ENCODE data around the gene GABRE.
"Not testable (repeated sequence)": the region's sequence is repeated elsewhere in the genome, so short reads cannot be mapped to it uniquely, and the experiment has no call there.

The GABRE gene

DNA sequence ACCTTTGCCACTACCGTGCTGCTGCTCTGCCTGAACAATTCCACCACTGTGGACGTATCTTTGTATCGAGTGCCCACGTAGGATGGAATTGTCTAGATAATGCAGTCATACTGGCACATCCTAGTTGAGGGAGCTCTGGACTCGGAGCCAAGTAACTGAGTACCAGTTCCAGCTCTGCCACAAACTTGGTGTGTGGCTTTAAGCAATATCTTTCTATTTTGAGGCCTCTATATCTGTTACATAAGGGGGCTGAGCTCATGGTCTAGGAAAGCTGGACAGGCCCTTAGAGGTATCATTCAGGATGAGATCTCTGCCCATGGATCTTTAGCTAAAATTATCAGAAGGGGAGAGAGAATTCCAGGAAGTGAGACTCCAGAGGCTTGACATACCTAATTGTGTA lies 12.4 kb downstream of the GABRE start:
- no peak for FAIRE-seq

DNA sequence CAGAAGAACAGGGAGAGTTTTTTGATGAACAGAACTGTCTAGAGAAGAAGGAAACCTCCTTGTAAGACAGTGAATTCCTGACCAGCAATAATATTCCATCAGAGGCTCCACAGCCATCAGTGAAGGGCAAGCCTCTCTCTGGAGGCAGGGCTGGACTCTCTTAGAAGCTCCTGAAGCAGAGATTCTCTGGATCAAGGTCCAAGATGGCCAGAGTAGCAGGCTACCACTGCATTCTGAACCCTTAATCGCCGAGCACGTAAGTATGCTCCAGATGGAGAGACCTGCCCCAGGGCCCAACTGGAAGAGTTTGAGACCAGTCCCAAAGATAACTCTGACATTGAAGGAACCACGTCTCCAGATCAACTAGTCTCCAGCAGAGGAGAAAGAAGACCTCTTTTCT lies 16.4 kb downstream of the GABRE start:
- no peak for FAIRE-seq

DNA sequence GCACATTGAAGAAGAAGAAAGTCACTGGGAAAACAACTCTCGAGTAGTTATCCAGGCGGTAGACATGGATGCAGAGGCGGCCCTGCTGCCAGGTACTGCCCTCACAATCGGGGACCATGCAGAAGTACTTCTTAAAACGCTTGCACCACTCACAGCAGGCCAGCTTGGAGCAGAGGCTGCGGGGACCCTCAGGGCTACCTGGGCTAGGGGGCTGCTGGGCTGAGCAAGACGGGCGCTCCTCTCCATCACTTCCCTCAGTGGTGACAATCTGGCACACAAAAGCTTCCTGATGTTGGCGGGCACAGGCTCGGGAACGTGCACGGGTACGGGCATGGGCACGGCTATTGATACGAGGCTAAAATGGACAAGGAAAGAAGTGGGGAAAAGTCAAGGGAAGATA lies 19.7 kb downstream of the GABRE start:
- FAIRE-seq, result no peak

DNA sequence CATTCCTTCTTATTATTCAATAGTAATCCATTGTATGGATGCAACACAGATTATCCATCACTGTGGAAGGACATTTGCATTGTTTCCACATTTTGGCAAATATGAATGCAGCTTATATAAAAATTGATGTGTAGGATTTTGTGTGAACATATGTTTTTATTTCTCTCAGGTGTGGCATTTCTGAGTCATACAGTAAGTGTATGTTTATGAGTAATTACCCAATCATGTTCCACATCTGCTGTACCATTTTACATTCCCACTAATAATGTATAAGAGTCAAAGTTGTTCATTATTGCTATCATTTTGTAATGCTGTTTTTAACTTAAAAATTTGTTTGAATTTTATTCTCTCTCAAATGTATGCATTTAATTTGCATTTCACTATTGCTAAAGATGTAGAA lies 36.3 kb downstream of the GABRE start:
- FAIRE-seq, result no peak

DNA sequence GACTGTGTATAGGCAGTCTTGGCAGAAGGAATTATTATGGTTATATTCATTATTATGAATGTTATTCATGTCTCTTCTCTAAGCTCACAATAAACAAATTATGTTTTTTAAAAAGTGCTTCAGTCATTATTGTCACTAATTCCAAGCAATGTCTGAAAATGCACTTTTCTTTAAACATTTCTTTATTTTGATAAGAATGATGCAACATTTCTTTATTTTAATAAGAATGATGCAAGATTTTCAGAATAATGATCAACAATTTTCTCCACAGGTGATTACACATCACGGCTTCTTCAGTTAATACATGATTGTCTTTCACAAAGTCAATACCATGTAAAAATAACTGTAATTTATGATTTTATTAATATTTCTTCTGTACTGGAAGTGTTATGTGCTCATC lies 39.1 kb downstream of the GABRE start:
- no peak for FAIRE-seq

DNA sequence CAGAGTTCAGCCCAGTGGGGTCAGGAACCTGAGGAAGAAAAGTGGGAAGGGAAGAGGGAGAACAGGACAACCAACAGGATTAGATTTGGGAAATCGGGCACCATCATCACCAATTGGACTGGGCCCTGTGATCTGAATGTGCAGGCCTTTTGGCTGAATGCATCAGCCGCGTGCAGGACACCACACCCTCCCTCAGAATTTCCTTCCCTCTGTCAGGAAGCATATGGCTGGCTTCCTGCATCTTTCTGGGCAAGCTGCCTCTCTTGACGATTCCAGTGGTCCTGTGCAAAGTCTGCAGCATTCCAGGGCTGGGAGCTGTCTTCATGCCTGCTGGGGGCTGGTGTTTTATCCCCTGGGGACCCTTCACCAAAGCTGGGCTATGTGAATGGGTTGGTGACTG lies 45.4 kb downstream of the GABRE start:
- no peak for FAIRE-seq

DNA sequence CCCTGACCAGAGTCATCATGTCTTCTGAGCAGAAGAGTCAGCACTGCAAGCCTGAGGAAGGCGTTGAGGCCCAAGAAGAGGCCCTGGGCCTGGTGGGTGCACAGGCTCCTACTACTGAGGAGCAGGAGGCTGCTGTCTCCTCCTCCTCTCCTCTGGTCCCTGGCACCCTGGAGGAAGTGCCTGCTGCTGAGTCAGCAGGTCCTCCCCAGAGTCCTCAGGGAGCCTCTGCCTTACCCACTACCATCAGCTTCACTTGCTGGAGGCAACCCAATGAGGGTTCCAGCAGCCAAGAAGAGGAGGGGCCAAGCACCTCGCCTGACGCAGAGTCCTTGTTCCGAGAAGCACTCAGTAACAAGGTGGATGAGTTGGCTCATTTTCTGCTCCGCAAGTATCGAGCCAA lies 50.8 kb downstream of the GABRE start:
- no peak for FAIRE-seq

DNA sequence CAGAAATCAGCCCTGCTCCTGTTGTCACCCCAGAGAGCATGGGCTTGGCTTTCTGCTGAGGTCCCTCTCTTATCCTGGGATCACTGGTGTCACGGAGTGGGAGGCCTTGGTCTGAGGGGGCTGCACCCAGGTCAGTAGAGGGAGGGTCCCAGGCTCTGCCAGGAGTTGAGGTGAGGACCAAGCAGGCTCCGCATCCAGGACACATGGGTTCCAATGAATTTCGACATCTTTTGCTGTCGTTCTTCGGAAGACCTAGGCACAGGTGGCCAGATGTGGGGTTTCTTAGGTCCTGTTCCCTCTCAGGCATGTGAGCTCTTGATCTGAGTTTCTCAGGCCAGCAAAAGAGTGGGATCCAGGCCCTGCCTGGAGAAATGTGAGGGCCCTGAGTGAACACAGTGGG lies 51.8 kb downstream of the GABRE start:
- FAIRE-seq, result no peak

DNA sequence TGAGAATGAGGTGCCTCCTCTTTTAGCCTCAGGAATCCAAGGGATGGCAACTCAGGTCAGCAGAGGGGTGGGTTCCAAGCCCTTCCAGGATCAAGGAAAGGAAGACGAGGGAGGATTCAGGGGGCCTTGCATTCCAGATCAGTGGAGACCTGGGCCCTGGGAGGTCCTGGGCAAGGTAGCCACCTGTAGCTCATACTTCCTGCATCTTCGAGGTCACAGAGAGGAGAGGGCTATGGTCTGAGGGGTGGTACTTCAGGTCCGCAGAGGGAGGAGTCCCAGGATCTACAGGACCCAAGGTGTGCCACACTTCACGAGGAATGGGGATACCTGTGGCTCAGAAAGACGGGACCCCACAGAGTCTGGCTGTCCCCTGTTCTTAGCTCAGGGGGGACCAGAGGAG lies 52.6 kb downstream of the GABRE start:
- no peak for FAIRE-seq

DNA sequence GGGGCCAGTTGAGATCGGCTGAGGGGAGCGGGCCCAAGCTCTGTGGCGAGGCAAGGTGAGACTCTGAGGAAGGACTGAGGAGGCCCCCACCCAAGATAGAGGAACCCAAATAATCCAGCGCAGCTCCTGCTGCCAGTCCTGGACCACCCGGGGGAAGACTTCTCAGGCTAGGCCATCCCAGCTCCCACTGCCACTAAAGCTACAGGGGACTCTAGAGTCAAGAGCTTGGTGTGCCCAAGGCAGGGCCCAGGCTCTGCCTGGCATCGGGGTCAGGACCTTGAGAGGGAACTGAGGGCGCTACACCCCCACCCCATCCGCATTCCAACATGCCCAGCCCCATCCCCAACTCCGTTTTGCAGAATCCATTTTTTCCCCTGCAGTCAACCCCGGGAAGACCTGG lies 53.2 kb downstream of the GABRE start:
- no peak for FAIRE-seq

DNA sequence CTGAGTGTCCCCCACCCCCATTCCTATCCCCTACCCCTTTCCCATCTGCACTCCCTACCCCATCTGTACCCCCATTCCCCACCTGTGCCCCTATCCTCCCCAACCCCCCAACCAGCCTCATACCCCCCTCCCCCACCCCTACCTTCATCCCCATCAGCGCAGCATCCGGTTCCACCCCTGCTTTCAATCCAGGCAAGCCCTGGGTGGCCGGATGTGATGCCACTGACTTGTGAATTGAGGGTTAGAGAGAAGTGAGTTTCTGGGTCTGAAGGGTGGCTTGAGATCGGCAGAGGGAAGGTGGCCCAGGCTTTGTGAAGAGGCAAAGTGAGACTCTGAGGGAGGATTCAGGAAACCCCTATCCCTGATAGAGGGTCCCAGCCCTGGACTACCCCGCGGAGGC lies 53.9 kb downstream of the GABRE start:
- FAIRE-seq, result no peak

DNA sequence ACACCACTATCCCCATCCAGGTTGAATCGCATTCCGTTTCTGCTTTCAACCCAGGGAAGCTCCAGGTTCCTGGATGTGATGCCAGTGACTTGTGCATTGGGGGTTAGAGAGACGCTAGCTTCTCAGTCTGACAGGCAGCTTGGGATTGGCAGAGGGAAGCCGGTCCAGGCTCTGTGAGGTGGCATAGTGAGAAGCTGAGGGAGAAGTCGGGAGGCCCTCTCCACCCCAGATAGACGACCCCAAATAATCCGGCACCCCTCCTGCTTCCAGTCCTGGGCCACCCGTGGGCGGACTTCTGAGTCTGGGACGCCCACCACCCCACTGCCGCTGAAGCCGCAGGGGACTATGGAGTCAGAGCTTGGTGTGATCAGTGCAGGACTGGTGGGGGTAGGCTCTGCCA lies 54.4 kb downstream of the GABRE start:
- no peak for FAIRE-seq

DNA sequence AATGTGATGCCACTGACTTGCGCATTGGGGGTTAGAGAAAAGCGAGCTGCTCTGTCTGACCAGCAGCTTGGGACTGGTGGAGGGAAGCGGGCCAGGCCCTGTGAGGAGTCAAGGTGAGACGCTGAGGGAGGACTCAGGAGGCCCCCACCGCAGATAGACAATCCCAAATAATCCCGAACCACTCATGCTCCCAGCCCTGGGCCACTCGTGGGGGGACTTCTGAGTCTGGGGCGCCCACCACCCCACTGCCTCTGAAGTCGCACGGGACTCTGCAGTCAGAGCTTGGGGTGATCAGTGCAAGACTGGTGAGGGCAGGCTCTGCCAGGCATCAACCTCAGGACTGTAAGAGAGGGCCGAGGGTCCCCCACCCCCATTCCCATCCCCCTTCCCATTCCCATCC lies 54.9 kb downstream of the GABRE start:
- no peak for FAIRE-seq

DNA sequence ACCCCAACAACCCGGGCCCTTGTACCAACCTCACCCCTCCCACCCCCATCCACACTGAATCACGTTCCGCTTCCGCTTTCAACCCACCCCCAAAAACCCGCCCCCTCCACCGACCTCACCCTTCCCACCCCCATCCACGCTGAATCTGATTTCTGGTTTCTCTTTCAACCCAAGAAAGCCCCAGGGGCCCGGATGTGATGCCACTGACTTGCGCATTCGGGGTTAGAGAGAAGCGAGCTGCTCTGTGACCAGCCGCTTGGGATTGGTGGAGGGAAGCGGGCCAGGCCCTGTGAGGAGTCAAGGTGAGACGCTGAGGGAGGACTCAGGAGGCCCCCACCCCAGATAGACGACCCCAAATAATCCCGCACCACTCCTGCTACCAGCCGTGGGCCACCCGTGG lies 55.7 kb downstream of the GABRE start:
- not testable (repeated sequence) for FAIRE-seq

DNA sequence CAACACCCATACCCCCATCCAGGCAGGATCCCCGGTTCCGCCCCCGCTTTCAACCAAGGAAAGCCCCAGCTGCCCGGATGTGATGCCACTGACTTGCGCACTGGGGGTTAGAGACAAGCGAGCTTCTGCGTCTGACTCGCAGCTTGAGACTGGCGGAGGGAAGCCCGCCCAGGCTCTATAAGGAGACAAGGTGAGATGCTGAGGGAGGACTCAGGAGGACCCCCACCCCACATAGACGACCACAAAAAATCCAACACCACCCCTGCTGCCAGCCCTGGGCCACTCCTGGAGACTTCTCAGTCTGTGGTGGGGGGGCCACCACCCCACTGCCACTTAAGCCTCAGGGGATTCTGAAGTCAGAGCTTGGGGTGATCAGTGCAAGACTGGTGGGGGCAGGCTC lies 61.7 kb downstream of the GABRE start, which contains the start of gene MAGEA4:
Gene MAGEA4, plus strand, starts transcription at position 110 of the 400 bp plus-strand sequence. CDS start 10,776 bp downstream, outside the sequence.
- FAIRE-seq, result no peak

DNA sequence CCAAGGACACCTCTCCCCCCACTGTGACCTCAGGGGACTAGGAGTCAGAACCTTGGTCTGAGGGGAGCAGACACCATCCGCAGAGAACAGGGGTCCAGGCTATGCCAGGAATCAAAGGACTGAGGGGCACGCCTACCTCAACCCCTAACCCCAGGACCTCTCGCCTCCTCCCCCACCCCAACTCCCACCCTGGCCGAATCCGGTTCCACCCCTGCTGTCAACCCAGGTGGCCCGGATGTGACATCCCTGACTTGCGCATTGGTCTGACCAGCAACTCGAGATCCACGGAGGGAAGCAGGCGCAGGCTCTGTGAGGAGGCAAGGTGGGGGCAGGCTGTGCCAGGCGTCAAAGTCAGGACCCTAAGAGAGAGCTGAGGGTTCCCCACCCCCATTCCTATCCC lies 62.3 kb downstream of the GABRE start:
- FAIRE-seq, result no peak

DNA sequence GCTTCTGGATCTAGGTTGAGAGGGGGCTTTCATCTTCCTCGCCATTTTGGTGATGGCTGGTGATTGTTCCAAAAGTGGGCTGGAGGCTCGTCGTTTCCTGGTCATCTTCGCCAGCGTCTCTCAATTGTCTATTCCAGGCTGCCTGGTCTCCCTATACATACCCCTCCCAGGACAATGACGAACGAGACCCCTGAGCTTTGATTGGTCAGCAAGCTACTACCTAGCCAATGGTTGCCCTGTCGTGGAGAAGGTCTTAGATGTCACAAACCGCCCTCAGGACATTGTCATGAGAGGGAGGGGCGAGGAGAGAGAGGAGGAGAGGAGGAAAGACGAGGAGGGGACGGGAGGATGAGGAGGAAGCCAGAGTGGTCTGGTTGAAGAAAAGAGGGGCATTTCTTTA lies 69.5 kb downstream of the GABRE start:
- no peak for FAIRE-seq

All from A204.1 (cell line).